ENCODE results near the gene SNX25.
"Not testable (repeated sequence)": the region's sequence is repeated elsewhere in the genome, so short reads cannot be mapped to it uniquely, and the experiment has no call there.

Gene SNX25

DNA sequence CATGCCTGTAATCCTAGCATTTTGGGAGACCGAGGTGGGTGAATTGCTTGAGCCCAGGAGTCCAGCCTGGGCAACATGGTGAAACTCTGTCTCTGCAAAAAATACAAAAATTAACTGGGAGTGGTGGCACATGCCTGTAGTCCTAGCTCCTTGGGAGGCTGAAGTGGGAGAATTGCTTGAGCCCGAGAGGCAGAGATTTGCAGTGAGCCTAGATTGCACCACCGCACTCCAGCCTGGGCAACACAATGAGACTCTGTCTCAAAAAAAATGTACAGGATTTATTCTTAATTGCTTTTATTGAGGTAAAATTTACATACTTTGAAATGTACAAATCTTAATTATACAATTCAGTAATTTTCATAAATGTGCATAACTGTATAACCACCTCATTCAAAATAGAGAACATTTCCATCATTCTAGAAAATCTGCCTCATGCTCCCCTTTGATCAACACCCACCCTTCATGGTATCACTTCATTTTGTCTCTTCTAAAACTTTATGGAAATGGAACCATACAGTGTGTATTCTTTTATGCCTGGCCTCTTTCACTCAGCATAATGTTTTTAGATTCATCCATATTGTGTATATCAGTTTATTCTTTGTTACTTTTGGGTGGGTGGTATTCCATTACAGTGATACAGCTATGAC, 39.1 kb downstream of the SNX25 start:
- H3K4me3 ChIP-seq (replicated peaks in 1 of 2; ENCODE audit: low read depth in 2 of 2, low read length in 2 of 2) = no peak overlapping the region
- TF ChIP-seq, protein P1, sequence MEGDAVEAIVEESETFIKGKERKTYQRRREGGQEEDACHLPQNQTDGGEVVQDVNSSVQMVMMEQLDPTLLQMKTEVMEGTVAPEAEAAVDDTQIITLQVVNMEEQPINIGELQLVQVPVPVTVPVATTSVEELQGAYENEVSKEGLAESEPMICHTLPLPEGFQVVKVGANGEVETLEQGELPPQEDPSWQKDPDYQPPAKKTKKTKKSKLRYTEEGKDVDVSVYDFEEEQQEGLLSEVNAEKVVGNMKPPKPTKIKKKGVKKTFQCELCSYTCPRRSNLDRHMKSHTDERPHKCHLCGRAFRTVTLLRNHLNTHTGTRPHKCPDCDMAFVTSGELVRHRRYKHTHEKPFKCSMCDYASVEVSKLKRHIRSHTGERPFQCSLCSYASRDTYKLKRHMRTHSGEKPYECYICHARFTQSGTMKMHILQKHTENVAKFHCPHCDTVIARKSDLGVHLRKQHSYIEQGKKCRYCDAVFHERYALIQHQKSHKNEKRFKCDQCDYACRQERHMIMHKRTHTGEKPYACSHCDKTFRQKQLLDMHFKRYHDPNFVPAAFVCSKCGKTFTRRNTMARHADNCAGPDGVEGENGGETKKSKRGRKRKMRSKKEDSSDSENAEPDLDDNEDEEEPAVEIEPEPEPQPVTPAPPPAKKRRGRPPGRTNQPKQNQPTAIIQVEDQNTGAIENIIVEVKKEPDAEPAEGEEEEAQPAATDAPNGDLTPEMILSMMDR (IDR thresholded peaks at IDR 0.05; ENCODE audit: low read depth, low read length) = no peak
- DNase-seq (ENCODE audit: low read depth in 2 of 2) = no peak

DNA sequence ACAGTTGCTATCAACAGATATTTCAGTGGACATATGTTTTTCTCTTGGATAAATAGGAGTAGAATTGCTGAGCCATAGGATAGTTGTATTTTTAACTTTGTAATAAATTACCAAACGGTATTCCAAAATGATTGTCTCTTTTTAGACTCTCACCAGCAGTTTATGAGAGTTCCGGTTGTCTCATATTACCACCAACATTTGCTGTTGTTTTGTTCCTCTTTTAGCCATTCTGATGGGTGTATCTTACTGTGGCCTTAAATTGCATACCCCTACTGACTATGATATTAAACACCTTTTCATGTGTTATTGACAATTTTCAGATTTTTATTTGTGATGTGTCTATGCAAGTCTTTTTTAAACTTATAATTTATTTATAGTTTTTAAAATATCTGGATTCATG, 39.7 kb downstream of the SNX25 start:
- TF ChIP-seq, protein P1 (IDR thresholded peaks at IDR 0.05; ENCODE audit: low read depth, low read length) = no peak
- H3K4me3 ChIP-seq (replicated peaks in 1 of 2; ENCODE audit: low read depth in 2 of 2, low read length in 2 of 2) = no peak overlapping the region
- no peak for DNase-seq (ENCODE audit: low read depth in 2 of 2)

DNA sequence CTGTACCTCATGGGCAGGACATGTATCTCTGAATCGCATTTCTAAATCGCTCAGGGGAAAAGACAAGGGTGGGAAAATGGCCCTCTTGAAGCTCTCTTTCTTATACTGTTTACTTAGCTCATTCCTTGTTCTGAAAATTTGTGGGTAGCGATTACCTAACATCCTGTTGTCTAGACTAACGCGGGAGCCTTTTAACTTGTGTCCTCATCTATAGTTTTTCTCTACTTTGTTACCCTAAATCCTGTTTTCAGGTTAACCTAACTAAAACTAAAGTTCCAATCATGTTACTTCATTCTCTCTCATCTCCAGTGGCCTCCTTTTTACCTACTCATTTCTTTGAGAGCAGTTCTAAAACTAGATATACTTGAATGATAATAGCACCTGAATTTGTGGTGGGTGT, 45.0 kb downstream of the SNX25 start:
- no peak overlapping the region for H3K4me3 ChIP-seq (replicated peaks in 1 of 2; ENCODE audit: low read depth in 2 of 2, low read length in 2 of 2)
- DNase-seq (ENCODE audit: low read depth in 2 of 2) = peak in 1 of 2 donors; percentile 90
- TF ChIP-seq, protein P1 (IDR thresholded peaks at IDR 0.05; ENCODE audit: low read depth, low read length) = no peak

DNA sequence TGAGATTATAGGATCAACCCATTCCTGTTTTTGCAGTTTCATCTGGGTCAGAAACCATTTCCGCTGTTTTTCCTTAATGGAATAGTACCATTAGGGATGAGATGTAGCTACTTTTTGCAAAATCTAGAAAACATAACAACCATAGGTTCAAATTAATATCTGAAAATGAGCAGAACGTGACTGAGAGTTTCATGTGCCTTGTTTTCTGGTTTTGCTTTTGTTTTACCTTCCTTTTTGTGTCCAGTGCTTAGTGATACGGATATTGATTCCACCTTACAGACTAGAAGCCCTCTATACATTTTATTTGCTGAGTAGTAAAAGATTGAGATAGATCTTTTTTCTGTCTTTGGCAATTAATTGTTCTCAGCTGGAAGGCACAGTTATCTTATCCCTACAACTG, 46.5 kb downstream of the SNX25 start:
- TF ChIP-seq, protein P1 (IDR thresholded peaks at IDR 0.05; ENCODE audit: low read depth, low read length) = no peak
- DNase-seq (ENCODE audit: low read depth in 2 of 2) = no peak
- H3K4me3 ChIP-seq (replicated peaks in 1 of 2; ENCODE audit: low read depth in 2 of 2, low read length in 2 of 2) = no peak overlapping the region

DNA sequence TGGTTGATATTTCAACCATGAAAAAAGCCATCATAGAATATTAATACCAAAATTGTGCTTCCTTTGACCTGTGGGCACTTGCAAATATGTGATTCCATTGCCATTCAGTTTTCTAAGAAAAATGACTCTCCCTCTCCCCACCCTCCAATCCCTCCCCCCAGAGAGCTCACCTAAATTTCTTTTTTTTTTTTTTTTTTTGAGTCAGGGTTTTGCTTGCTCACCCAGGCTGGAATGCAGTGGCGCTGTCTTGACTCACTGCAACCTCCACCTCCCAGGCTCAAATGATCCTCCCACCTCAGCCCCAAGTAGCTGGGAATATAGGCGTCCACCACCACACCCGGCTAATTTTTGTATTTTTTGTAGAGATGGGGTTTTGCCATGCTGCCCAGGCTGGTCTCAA, 47.0 kb downstream of the SNX25 start:
- TF ChIP-seq, protein P1 (IDR thresholded peaks at IDR 0.05; ENCODE audit: low read depth, low read length) = no peak
- no peak overlapping the region for H3K4me3 ChIP-seq (replicated peaks in 1 of 2; ENCODE audit: low read depth in 2 of 2, low read length in 2 of 2)
- peak; percentile 37 to 91 for DNase-seq (ENCODE audit: low read depth in 2 of 2)

DNA sequence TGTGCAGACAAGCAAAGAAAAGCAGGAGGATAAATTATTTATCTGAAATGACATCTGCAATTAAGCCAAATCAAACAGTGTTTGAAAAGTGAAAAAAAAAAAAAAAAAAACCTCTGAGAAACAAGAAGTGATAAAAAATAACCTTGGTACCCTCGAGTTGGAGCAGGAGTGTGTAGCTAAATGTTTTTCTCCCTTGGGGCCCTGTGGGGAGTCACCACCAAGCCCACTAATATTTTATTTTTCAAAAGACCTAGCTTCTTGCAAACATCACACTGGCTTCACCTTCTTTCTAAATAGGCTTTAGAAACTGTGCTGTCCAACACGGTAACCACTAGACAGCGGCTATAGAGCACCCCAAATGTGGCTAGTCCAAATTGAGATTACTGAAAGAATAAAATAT, 47.7 kb downstream of the SNX25 start:
- H3K4me3 ChIP-seq (replicated peaks in 1 of 2; ENCODE audit: low read depth in 2 of 2, low read length in 2 of 2) = no peak overlapping the region
- TF ChIP-seq, protein P1 (IDR thresholded peaks at IDR 0.05; ENCODE audit: low read depth, low read length) = no peak
- DNase-seq (ENCODE audit: low read depth in 2 of 2) = no peak

DNA sequence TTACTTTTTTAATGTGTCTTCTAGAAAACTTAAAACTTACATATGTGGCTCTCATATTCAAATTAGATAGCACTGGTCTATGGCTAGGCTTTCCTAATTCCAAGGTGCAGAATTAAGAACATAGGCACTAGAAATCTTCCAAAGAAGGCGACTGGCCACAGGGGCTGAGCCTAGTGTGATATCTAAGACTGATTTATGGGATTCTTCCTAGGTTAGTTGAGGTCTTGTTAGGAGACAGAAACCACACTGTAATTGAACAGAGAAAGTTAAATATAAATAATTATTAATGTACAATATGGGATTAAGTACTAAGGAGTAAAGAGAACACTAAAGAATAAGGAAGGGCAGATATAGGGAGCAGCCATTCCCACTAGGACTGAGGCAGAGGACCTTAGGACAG, 48.3 kb downstream of the SNX25 start:
- no peak for DNase-seq (ENCODE audit: low read depth in 2 of 2)

DNA sequence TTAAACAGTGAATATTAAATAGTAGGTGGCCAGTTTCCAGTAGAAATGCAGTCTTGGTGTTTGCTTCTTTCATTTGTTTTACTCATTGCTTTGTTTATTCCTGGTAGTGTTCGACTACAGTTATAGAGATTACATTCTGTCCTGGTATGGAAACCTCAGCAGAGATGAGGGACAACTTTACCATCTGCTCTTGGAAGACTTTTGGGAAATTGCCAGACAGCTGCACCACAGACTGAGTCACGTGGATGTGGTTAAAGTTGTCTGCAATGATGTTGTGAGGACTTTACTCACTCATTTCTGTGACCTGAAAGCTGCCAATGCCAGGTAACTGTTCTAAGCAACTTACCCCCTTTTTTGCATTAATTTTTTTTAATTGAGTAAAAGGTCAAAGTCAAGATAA, 49.3 kb downstream of the SNX25 start:
- peak; percentile 61 to 84 for DNase-seq (ENCODE audit: low read depth in 2 of 2)
- H3K4me3 ChIP-seq (replicated peaks in 1 of 2; ENCODE audit: low read depth in 2 of 2, low read length in 2 of 2) = not testable (repeated sequence)

More for the DNA sequence above, 48.3 kb downstream of the SNX25 start:
- H3K4me3 ChIP-seq (replicated peaks in 1 of 2; ENCODE audit: low read depth in 2 of 2, low read length in 2 of 2) = no peak overlapping the region
- TF ChIP-seq, protein P1 (IDR thresholded peaks at IDR 0.05; ENCODE audit: low read depth, low read length) = no peak
